ENCODE results near the gene GRIN3B.

DNA sequence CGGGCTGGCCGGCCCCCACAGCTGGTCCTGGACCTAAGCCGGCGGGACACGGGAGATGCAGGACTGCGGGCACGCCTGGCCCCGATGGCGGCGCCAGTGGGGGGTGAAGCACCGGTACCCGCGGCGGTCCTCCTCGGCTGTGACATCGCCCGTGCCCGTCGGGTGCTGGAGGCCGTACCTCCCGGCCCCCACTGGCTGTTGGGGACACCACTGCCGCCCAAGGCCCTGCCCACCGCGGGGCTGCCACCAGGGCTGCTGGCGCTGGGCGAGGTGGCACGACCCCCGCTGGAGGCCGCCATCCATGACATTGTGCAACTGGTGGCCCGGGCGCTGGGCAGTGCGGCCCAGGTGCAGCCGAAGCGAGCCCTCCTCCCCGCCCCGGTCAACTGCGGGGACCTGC is 3.1 kb downstream of the GRIN3B start:
- TF ChIP-seq, protein P1, sequence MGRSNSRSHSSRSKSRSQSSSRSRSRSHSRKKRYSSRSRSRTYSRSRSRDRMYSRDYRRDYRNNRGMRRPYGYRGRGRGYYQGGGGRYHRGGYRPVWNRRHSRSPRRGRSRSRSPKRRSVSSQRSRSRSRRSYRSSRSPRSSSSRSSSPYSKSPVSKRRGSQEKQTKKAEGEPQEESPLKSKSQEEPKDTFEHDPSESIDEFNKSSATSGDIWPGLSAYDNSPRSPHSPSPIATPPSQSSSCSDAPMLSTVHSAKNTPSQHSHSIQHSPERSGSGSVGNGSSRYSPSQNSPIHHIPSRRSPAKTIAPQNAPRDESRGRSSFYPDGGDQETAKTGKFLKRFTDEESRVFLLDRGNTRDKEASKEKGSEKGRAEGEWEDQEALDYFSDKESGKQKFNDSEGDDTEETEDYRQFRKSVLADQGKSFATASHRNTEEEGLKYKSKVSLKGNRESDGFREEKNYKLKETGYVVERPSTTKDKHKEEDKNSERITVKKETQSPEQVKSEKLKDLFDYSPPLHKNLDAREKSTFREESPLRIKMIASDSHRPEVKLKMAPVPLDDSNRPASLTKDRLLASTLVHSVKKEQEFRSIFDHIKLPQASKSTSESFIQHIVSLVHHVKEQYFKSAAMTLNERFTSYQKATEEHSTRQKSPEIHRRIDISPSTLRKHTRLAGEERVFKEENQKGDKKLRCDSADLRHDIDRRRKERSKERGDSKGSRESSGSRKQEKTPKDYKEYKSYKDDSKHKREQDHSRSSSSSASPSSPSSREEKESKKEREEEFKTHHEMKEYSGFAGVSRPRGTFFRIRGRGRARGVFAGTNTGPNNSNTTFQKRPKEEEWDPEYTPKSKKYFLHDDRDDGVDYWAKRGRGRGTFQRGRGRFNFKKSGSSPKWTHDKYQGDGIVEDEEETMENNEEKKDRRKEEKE (IDR thresholded peaks at IDR 0.05), result no peak
- TF ChIP-seq GABPA (IDR thresholded peaks at IDR 0.05; ENCODE audit: low read depth), result no peak
- TF ChIP-seq SPI1 (IDR thresholded peaks at IDR 0.05; ENCODE audit: borderline replicate concordance, insufficient read depth, low read depth, low read length), result no peak
- no peak for TF ChIP-seq BACH1 (IDR thresholded peaks at IDR 0.05; ENCODE audit: borderline replicate concordance)
- no peak for TF ChIP-seq SMC3 (IDR thresholded peaks at IDR 0.05; ENCODE audit: borderline replicate concordance, low read length)
- TF ChIP-seq, protein P2, sequence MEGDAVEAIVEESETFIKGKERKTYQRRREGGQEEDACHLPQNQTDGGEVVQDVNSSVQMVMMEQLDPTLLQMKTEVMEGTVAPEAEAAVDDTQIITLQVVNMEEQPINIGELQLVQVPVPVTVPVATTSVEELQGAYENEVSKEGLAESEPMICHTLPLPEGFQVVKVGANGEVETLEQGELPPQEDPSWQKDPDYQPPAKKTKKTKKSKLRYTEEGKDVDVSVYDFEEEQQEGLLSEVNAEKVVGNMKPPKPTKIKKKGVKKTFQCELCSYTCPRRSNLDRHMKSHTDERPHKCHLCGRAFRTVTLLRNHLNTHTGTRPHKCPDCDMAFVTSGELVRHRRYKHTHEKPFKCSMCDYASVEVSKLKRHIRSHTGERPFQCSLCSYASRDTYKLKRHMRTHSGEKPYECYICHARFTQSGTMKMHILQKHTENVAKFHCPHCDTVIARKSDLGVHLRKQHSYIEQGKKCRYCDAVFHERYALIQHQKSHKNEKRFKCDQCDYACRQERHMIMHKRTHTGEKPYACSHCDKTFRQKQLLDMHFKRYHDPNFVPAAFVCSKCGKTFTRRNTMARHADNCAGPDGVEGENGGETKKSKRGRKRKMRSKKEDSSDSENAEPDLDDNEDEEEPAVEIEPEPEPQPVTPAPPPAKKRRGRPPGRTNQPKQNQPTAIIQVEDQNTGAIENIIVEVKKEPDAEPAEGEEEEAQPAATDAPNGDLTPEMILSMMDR (IDR thresholded peaks at IDR 0.05 in 2 of 3, conservative IDR thresholded peaks at IDR 0.05 in 1 of 3; ENCODE audit: control insufficient read depth in 2 of 3, extremely low read depth in 1 of 3, insufficient read depth in 1 of 3, low read depth in 3 of 3, low read length in 3 of 3), result no peak
- TF ChIP-seq, protein P3, sequence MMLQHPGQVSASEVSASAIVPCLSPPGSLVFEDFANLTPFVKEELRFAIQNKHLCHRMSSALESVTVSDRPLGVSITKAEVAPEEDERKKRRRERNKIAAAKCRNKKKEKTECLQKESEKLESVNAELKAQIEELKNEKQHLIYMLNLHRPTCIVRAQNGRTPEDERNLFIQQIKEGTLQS (IDR thresholded peaks at IDR 0.05; ENCODE audit: borderline replicate concordance, extremely low read depth, low read depth, low read length), result no peak
- TF ChIP-seq FOXM1 (IDR thresholded peaks at IDR 0.05; ENCODE audit: low read depth, low read length), result no peak
- no peak for TF ChIP-seq SUZ12 (IDR thresholded peaks at IDR 0.05; ENCODE audit: unreplicated experiment)

All from GM12878 (cell line).